ENCODE data around the gene RTN4.

DNA sequence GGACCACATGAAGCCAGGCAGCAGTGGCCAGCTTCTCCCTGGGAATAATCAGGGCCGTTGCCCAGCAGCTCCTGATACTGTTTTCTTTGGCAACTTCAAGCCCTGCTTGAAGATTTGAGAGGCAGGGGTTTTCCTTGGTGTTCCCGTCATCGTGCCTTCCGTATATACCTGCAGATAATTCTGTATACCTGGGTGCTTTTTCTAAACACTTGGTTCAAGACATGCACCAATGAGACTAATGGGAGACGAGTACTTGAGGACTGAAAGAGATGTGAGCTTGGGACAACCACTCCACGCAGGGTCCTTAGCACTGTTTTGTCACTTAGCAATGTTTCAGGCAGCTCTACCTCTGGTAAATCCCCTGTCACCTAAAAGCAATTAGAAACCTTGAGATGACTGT is 118.8 kb downstream of the RTN4 start:
- TF ChIP-seq EZH2 (IDR thresholded peaks at IDR 0.05; ENCODE audit: low read length) (no peak), CTCF (optimal IDR thresholded peaks at IDR 0.05 in 1 of 3, IDR thresholded peaks at IDR 0.05 in 1 of 3, conservative IDR thresholded peaks at IDR 0.05 in 1 of 3; ENCODE audit: extremely low read depth in 1 of 3, insufficient read depth in 2 of 3, low read length in 3 of 3) (no peak)
